OCI-LY7 (cell line): ENCODE measurements around the gene TMCC1.

Experiments used
- EZH2phosphoT487 ChIP-seq: fragments of 200-600 bp; sonication (generic); IDR thresholded peaks from 2 replicates; pipeline ENCODE4 v1.6.1; 2018; ENCODE audit warnings: low read depth, borderline replicate concordance, mild to moderate bottlenecking, mixed run types, antibody characterized with exemption, low read length, moderate library complexity, mixed read lengths
- TF ChIP-seq, protein P1 (sequence below): fragments of 200-600 bp; sonication (generic); conservative IDR thresholded peaks from 2 replicates; pipeline ENCODE4 v1.5.1; 2014; ENCODE audit warnings: mild to moderate bottlenecking, antibody characterized with exemption, low read length, moderate library complexity, mixed read lengths

DNA sequence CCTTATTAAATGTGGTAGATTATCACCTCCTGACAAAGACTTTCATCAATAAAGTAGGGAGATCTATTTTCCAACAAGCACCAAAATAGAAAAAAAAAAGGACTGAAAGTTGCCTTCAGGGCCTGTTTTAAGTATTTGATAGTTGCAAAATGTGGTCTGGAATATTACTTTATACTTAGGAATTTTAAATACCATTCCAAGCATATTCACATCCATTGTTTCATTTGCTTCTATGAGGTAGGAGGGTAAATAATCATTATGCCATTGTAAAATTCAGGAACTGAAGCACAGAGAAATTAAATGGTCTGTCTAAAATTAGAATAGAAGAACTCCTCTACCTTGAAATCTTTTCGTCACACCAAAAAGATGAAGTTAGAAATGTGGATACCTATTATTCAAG is 110.0 kb downstream of the TMCC1 start:
- TF ChIP-seq, protein P1, sequence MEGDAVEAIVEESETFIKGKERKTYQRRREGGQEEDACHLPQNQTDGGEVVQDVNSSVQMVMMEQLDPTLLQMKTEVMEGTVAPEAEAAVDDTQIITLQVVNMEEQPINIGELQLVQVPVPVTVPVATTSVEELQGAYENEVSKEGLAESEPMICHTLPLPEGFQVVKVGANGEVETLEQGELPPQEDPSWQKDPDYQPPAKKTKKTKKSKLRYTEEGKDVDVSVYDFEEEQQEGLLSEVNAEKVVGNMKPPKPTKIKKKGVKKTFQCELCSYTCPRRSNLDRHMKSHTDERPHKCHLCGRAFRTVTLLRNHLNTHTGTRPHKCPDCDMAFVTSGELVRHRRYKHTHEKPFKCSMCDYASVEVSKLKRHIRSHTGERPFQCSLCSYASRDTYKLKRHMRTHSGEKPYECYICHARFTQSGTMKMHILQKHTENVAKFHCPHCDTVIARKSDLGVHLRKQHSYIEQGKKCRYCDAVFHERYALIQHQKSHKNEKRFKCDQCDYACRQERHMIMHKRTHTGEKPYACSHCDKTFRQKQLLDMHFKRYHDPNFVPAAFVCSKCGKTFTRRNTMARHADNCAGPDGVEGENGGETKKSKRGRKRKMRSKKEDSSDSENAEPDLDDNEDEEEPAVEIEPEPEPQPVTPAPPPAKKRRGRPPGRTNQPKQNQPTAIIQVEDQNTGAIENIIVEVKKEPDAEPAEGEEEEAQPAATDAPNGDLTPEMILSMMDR, result no peak
- TF ChIP-seq EZH2phosphoT487, result no peak
